Activated naive CD8-positive, alpha-beta T cell treated with anti-CD3 and anti-CD28 coated beads for 36 hours (primary cell): ENCODE measurements around the gene TRAF5. TPM values are rescaled to one million over a fixed set of nuclear protein-coding genes. Genes with fewer than 3 reads are reported as not detected.

Experiments
- DNase-seq: peaks from one replicate; pipeline ENCODE4 v3.0.0; 2021
- H3K27ac Mint-ChIP-seq: one replicate; pipeline ENCODE4 v1.8.0; 2022; ENCODE audit warnings: mild to moderate bottlenecking, moderate library complexity, mixed read lengths
- H3K27me3 Mint-ChIP-seq: one replicate; pipeline ENCODE4 v1.8.0; 2022; ENCODE audit warnings: mild to moderate bottlenecking, mixed read lengths
- H3K36me3 Mint-ChIP-seq: one replicate; pipeline ENCODE4 v1.8.0; 2021; ENCODE audit warnings: mild to moderate bottlenecking, mixed read lengths
- H3K4me1 Mint-ChIP-seq: one replicate; pipeline ENCODE4 v1.8.0; 2021; ENCODE audit warnings: mixed read lengths
- H3K4me3 Mint-ChIP-seq: one replicate; pipeline ENCODE4 v1.8.0; 2022; ENCODE audit warnings: mild to moderate bottlenecking, moderate library complexity, mixed read lengths
- H3K9me3 Mint-ChIP-seq: one replicate; pipeline ENCODE4 v1.8.0; 2022; ENCODE audit warnings: mixed read lengths
- total RNA-seq, 2 experiments: library from RNA; stranded (reverse); gene quantifications; one replicate each; pipeline ENCODE4 v1.2.3, GENCODE V29; 2021

Gene TRAF5
- total RNA-seq, 2 experiments from 2014 or later, result 23.7 to 24.4 TPM

- Mint-ChIP-seq H3K9me3 (no peaks in the 10 kb centered on the region), H3K4me1 (peaks cover 87% of the 10 kb centered on the region), H3K27me3 (no peaks in the 10 kb centered on the region), H3K4me3 (no peak overlapping the region), H3K36me3 (peaks cover 31% of the 10 kb centered on the region), H3K27ac (peak overlapping the region; percentile 18)
- no peak for DNase-seq
These were observed 7.3 kb downstream of the TRAF5 start for GRCh38 chr1:211333906-211334305.

- Mint-ChIP-seq H3K27ac (peak overlapping the region; percentile 89), H3K4me1 (peaks cover 87% of the 10 kb centered on the region), H3K36me3 (peaks cover 31% of the 10 kb centered on the region), H3K27me3 (no peaks in the 10 kb centered on the region), H3K9me3 (no peaks in the 10 kb centered on the region), H3K4me3 (no peak overlapping the region)
- no peak for DNase-seq
These were observed 8.4 kb downstream of the TRAF5 start for GRCh38 chr1:211334986-211335385.

DNA sequence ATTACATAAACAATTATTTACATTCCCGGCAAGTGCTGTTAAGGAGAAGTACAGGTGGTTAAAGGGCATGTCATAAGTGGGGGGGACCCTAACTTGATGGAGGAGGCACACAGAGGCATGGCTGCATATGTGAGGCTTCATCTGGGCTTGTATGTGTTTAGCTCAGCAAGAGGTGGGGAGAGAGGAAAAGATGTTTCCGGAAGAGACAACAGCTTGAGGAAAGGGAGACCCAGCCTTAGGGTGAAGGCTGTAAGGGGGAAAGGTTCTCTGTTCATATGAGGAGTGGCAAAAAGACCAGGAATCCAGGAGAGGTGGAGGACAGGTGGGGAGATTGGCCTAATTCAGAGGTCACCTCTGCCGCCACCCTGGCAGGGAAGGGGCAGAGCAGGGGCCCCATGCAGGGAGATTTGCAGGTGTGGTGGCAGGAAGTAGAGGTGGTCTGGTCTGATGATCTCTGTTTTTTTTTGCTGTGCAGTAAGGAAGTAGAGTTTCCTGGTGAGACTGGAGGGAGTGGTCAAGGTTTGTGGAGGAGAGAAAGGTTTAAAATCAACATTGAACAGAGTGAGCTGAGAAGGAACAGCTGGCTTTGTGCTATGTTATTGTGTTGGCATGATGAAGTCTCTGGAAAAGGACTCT, 9.0 kb downstream of the TRAF5 start:
- Mint-ChIP-seq H3K27me3 (no peaks in the 10 kb centered on the region), H3K36me3 (peaks cover 25% of the 10 kb centered on the region), H3K4me3 (peak overlapping the region; percentile 60), H3K9me3 (no peaks in the 10 kb centered on the region), H3K4me1 (peaks cover 85% of the 10 kb centered on the region), H3K27ac (peak overlapping the region; percentile 89)
- no peak for DNase-seq

DNA sequence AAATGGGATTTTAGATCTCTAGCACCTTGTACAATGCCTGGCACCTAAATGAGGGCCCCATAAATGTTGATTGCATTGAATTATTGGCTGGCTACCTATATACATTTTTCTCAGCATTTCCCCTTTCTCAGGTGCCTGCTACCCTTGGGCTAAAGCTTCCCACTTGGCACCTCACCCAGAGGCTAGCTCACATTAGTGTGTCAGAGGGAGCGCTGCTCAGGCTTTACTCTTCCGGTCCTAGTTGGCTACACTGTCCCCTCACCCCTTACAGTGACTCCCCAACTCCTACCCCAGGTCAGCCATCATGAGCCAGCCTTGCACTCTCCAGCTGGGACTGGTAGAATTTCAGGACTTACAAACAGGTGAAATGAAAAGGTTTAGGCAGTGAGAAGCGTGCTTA, 9.5 kb downstream of the TRAF5 start:
- peak overlapping the region; percentile 89 for H3K27ac Mint-ChIP-seq

GRCh38 chr1:211336775-211337174, 10.1 kb downstream of the TRAF5 start:
- H3K27me3 Mint-ChIP-seq, result no peaks in the 10 kb centered on the region
- H3K4me3 Mint-ChIP-seq, result no peak overlapping the region
- peaks cover 22% of the 10 kb centered on the region for H3K36me3 Mint-ChIP-seq
- H3K4me1 Mint-ChIP-seq, result peaks cover 88% of the 10 kb centered on the region
- DNase-seq, result no peak
- no peaks in the 10 kb centered on the region for H3K9me3 Mint-ChIP-seq
- peak overlapping the region; percentile 89 for H3K27ac Mint-ChIP-seq

More for the DNA sequence above, 9.5 kb downstream of the TRAF5 start:
- DNase-seq, result no peak
- peaks cover 85% of the 10 kb centered on the region for H3K4me1 Mint-ChIP-seq
- no peaks in the 10 kb centered on the region for H3K27me3 Mint-ChIP-seq
- no peaks in the 10 kb centered on the region for H3K9me3 Mint-ChIP-seq
- H3K36me3 Mint-ChIP-seq, result peaks cover 25% of the 10 kb centered on the region
- H3K4me3 Mint-ChIP-seq, result peak overlapping the region; percentile 60

- no peak overlapping the region for H3K4me3 Mint-ChIP-seq
- peaks cover 24% of the 10 kb centered on the region for H3K36me3 Mint-ChIP-seq
- H3K9me3 Mint-ChIP-seq, result no peaks in the 10 kb centered on the region
- peak overlapping the region; percentile 89 for H3K27ac Mint-ChIP-seq
- no peaks in the 10 kb centered on the region for H3K27me3 Mint-ChIP-seq
- DNase-seq, result no peak
- H3K4me1 Mint-ChIP-seq, result peaks cover 86% of the 10 kb centered on the region
These were observed 11.0 kb downstream of the TRAF5 start for GRCh38 chr1:211337430-211338223.

GRCh38 chr1:211338224-211338620, 11.6 kb downstream of the TRAF5 start:
- H3K9me3 Mint-ChIP-seq, result no peaks in the 10 kb centered on the region
- H3K27me3 Mint-ChIP-seq, result no peaks in the 10 kb centered on the region
- peaks cover 87% of the 10 kb centered on the region for H3K4me1 Mint-ChIP-seq
- H3K27ac Mint-ChIP-seq, result no peak overlapping the region
- H3K4me3 Mint-ChIP-seq, result no peak overlapping the region
- DNase-seq, result no peak
- peaks cover 29% of the 10 kb centered on the region for H3K36me3 Mint-ChIP-seq

DNA sequence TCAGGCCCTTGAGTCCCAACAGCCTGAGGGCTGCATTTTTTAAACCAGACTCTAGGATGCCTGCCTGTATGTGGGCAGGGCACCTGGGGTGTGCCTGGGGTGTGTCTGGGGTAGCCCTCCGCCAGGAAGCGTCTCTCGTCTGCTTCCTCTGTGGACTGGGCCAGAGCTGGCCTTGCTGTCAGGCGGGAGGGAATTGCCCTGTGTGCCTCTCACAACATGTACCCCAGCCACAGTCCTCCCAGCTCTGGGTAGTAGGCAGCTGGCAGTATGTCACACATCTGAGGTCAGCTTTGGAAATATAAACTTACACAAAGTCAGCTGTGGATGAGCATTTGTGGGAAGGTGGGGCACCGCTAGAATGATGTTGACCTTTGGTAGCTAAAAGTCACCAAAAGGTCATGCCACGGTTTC, 13.0 kb downstream of the TRAF5 start:
- Mint-ChIP-seq H3K4me3 (peak overlapping the region; percentile 36), H3K27ac (peak overlapping the region; percentile 57), H3K9me3 (no peaks in the 10 kb centered on the region), H3K27me3 (no peaks in the 10 kb centered on the region), H3K36me3 (peaks cover 30% of the 10 kb centered on the region), H3K4me1 (peaks cover 91% of the 10 kb centered on the region)
- DNase-seq, result no peak

GRCh38 chr1:211340622-211341507, 14.2 kb downstream of the TRAF5 start:
- peaks cover 21% of the 10 kb centered on the region for H3K36me3 Mint-ChIP-seq
- H3K27ac Mint-ChIP-seq, result no peak overlapping the region
- no peaks in the 10 kb centered on the region for H3K9me3 Mint-ChIP-seq
- H3K4me3 Mint-ChIP-seq, result no peak overlapping the region
- H3K4me1 Mint-ChIP-seq, result peaks cover 84% of the 10 kb centered on the region
- DNase-seq, result no peak
- no peaks in the 10 kb centered on the region for H3K27me3 Mint-ChIP-seq

DNA sequence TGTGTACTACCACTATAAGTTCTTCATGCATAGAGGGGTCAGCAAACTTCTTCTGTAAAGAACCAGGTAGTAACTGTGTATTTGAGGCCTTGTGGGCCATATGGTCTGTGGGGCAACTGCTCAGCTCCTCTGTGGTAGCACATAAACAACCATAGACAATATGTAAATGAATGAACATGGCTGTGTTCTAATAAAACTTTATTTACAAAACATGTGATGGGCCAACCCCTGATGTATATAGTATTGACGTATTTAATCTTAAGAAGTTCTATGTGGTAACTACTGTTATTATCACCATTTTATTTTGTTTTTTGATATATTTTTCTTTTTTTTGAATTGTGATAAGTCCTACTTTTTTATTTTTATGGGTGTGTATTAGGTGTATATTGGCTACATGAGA, 15.4 kb downstream of the TRAF5 start:
- no peaks in the 10 kb centered on the region for H3K27me3 Mint-ChIP-seq
- H3K4me3 Mint-ChIP-seq, result no peak overlapping the region
- no peaks in the 10 kb centered on the region for H3K9me3 Mint-ChIP-seq
- peaks cover 24% of the 10 kb centered on the region for H3K36me3 Mint-ChIP-seq
- no peak for DNase-seq
- peaks cover 83% of the 10 kb centered on the region for H3K4me1 Mint-ChIP-seq
- no peak overlapping the region for H3K27ac Mint-ChIP-seq

- peaks cover 77% of the 10 kb centered on the region for H3K4me1 Mint-ChIP-seq
- peak overlapping the region; percentile 7 for H3K27ac Mint-ChIP-seq
- no peak for DNase-seq
- peaks cover 26% of the 10 kb centered on the region for H3K36me3 Mint-ChIP-seq
- no peak overlapping the region for H3K4me3 Mint-ChIP-seq
- H3K27me3 Mint-ChIP-seq, result no peaks in the 10 kb centered on the region
- H3K9me3 Mint-ChIP-seq, result no peaks in the 10 kb centered on the region
These were observed 17.0 kb downstream of the TRAF5 start for GRCh38 chr1:211343607-211344006.

- no peaks in the 10 kb centered on the region for H3K9me3 Mint-ChIP-seq
- DNase-seq, result no peak
- H3K4me3 Mint-ChIP-seq, result no peak overlapping the region
- H3K36me3 Mint-ChIP-seq, result peaks cover 26% of the 10 kb centered on the region
- peaks cover 73% of the 10 kb centered on the region for H3K4me1 Mint-ChIP-seq
- no peaks in the 10 kb centered on the region for H3K27me3 Mint-ChIP-seq
- no peak overlapping the region for H3K27ac Mint-ChIP-seq
These were observed 17.6 kb downstream of the TRAF5 start for GRCh38 chr1:211344152-211344618.

- H3K9me3 Mint-ChIP-seq, result peaks cover 4% of the 10 kb centered on the region
- H3K27ac Mint-ChIP-seq, result no peak overlapping the region
- H3K36me3 Mint-ChIP-seq, result peaks cover 31% of the 10 kb centered on the region
- no peaks in the 10 kb centered on the region for H3K27me3 Mint-ChIP-seq
- H3K4me1 Mint-ChIP-seq, result peaks cover 71% of the 10 kb centered on the region
- no peak for DNase-seq
- no peak overlapping the region for H3K4me3 Mint-ChIP-seq
These were observed 19.1 kb downstream of the TRAF5 start for GRCh38 chr1:211345719-211346118.

GRCh38 chr1:211347077-211347844, 20.6 kb downstream of the TRAF5 start:
- H3K27ac Mint-ChIP-seq, result no peak overlapping the region
- no peaks in the 10 kb centered on the region for H3K27me3 Mint-ChIP-seq
- H3K9me3 Mint-ChIP-seq, result peaks cover 14% of the 10 kb centered on the region
- H3K36me3 Mint-ChIP-seq, result peaks cover 41% of the 10 kb centered on the region
- no peak overlapping the region for H3K4me3 Mint-ChIP-seq
- peaks cover 69% of the 10 kb centered on the region for H3K4me1 Mint-ChIP-seq
- no peak for DNase-seq
